Testis (tissue), 2 donors: ENCODE results near the gene ICE2.

Source experiments
- CTCF ChIP-seq, 3 experiments: fragments of 450-650 bp in 2 of 3; fragments of 200-600 bp in 1 of 3; sonication (generic) in 1 of 3; IDR thresholded peaks; one replicate each; pipeline ENCODE4 v1.5.1; 2016 to 2019; ENCODE audit warnings: antibody characterized with exemption in 3 of 3, mild to moderate bottlenecking in 2 of 3, moderate library complexity in 1 of 3
- POLR2A ChIP-seq: fragments of 450-650 bp; IDR thresholded peaks from one replicate; pipeline ENCODE4 v1.6.1; 2017; ENCODE audit warnings: antibody characterized with exemption, mild to moderate bottlenecking, moderate library complexity

GRCh38 chr15:60523056-60523455 lies 44.1 kb upstream of the ICE2 start:
- no peak for TF ChIP-seq CTCF (IDR thresholded peaks at IDR 0.05)
- TF ChIP-seq POLR2A = no peak
